HepG2 (cell line): ENCODE measurements around the gene METTL23. TPM values are rescaled to one million over a fixed set of nuclear protein-coding genes. Genes with fewer than 3 reads are reported as not detected.

ENCODE experiments used
- BCL3 ChIP-seq: sonication (generic); formaldehyde crosslinking; IDR thresholded peaks from 2 replicates; pipeline ENCODE4 v1.5.1; 2020; ENCODE audit warnings: mild to moderate bottlenecking, missing genetic modification reagents, moderate library complexity
- DMTF1 ChIP-seq: sonication (generic); formaldehyde crosslinking; IDR thresholded peaks from 2 replicates; pipeline ENCODE4 v1.4.0; 2020; ENCODE audit warnings: mild to moderate bottlenecking, missing genetic modification reagents
- FLYWCH1 ChIP-seq: sonication (generic); formaldehyde crosslinking; IDR thresholded peaks from 2 replicates; pipeline ENCODE4 v1.8.1; 2023; ENCODE audit warnings: mild to moderate bottlenecking, missing genetic modification reagents
- HMGXB3 ChIP-seq: sonication (generic); formaldehyde crosslinking; IDR thresholded peaks from 2 replicates; pipeline ENCODE4 v1.4.0; 2020; ENCODE audit warnings: missing genetic modification reagents, borderline replicate concordance
- HMGXB4 ChIP-seq, 2 experiments: sonication (generic) in 1 of 2; formaldehyde crosslinking in 1 of 2; IDR thresholded peaks; 2 replicates each; pipeline versions ENCODE4 v1.4.0 to v1.6.1; 2018 to 2020; ENCODE audit warnings: missing genetic modification reagents in 2 of 2, borderline replicate concordance in 1 of 2, low read depth in 1 of 2, mild to moderate bottlenecking in 1 of 2, missing biosample characterization in 1 of 2
- KLF6 ChIP-seq: IDR thresholded peaks from 2 replicates; pipeline ENCODE4 v1.8.0; 2016; ENCODE audit warnings: missing biosample characterization, missing genetic modification reagents
- NCOA1 ChIP-seq: sonication (generic); formaldehyde crosslinking; IDR thresholded peaks from 2 replicates; pipeline ENCODE4 v1.9.0; 2021; ENCODE audit warnings: missing genetic modification reagents
- NR0B2 ChIP-seq: sonication (generic); formaldehyde crosslinking; IDR thresholded peaks from 2 replicates; pipeline ENCODE4 v1.4.0; 2020; ENCODE audit warnings: mild to moderate bottlenecking, missing genetic modification reagents
- RARG ChIP-seq: sonication (generic); formaldehyde crosslinking; IDR thresholded peaks from 2 replicates; pipeline ENCODE4 v1.4.0; 2020; ENCODE audit warnings: low read depth, mild to moderate bottlenecking, missing genetic modification reagents
- SALL2 ChIP-seq: sonication (generic); formaldehyde crosslinking; IDR thresholded peaks from 2 replicates; pipeline ENCODE4 v1.8.1; 2023; ENCODE audit warnings: mild to moderate bottlenecking, missing genetic modification reagents, inconsistent platforms
- TRAFD1 ChIP-seq: sonication (generic); formaldehyde crosslinking; IDR thresholded peaks from 2 replicates; pipeline ENCODE4 v1.5.1; 2020; ENCODE audit warnings: missing genetic modification reagents, mild to moderate bottlenecking, borderline replicate concordance
- ZNF20 ChIP-seq: sonication (generic); formaldehyde crosslinking; IDR thresholded peaks from 2 replicates; pipeline ENCODE4 v1.4.0; 2020; ENCODE audit warnings: mild to moderate bottlenecking, moderate library complexity, missing genetic modification reagents
- ZNF615 ChIP-seq: sonication (generic); formaldehyde crosslinking; IDR thresholded peaks from 2 replicates; pipeline ENCODE4 v1.5.0; 2020; ENCODE audit warnings: mild to moderate bottlenecking, missing genetic modification reagents, borderline replicate concordance
- ZNF773 ChIP-seq: sonication (generic); formaldehyde crosslinking; IDR thresholded peaks from 2 replicates; pipeline ENCODE4 v1.4.0; 2020; ENCODE audit warnings: missing genetic modification reagents, borderline replicate concordance
- ZNF788 ChIP-seq: sonication (generic); formaldehyde crosslinking; IDR thresholded peaks from 2 replicates; pipeline ENCODE4 v1.5.0; 2020; ENCODE audit warnings: mild to moderate bottlenecking, missing genetic modification reagents, borderline replicate concordance
- polyA plus RNA-seq, 8 experiments: library from polyadenylated mRNA; depleted of rRNA in 3 of 8; stranded (reverse) in 7 of 8; unstranded in 1 of 8; fragments of >200 nt; fragmentation: Illumina TruSeq in 4 of 8; extraction: Trizol in 4 of 8; gene quantifications; 2 replicates each; pipeline versions ENCODE4 v1.2.1 to v1.2.3, GENCODE V29; 2011 to 2016; ENCODE audit warnings: low read depth in 4 of 8, missing spikeins in 1 of 8, mixed read lengths in 1 of 8; ENCODE audit not compliant: insufficient read depth in 1 of 8
- total RNA-seq, 5 experiments: library from RNA; depleted of rRNA; stranded (reverse); fragments of >200 nt; fragmentation: Illumina TruSeq; extraction: Trizol; gene quantifications; 2 replicates each; pipeline ENCODE4 v1.2.3, GENCODE V29; 2016; ENCODE audit warnings: low read depth in 1 of 5

METTL23 gene
- total and polyA plus RNA-seq, 2 of the 13 experiments (the other 11 are each of a cell fraction or from before 2014, with no cell fraction given), result 39.9 to 104 TPM

- TF ChIP-seq ZNF773 (no peak), BCL3 (CRISPR knock-in tag) (no peak), SALL2 (no peak), ZNF20 (CRISPR knock-in tag) (no peak), NCOA1 (no peak), ZNF788 (no peak), RARG (CRISPR knock-in tag) (no peak), NR0B2 (CRISPR knock-in tag) (no peak), DMTF1 (CRISPR knock-in tag) (no peak), HMGXB4 (CRISPR knock-in tag; IDR thresholded peaks at IDR 0.05; ENCODE audit: borderline replicate concordance in 1 of 2, low read depth in 1 of 2) (peak in 1 of 2 experiments; percentile 9; a peak in 1 of 4 replicates), TRAFD1 (CRISPR knock-in tag) (no peak), HMGXB3 (no peak), FLYWCH1 (CRISPR knock-in tag) (no peak), ZNF615 (CRISPR knock-in tag) (no peak), KLF6 (CRISPR knock-in tag) (no peak)
Measured at GRCh38 chr17:76709077-76709950, 17.3 kb upstream of the METTL23 start (continued).
